Measurements from ENCODE around the gene GRPEL2.

Gene GRPEL2

DNA sequence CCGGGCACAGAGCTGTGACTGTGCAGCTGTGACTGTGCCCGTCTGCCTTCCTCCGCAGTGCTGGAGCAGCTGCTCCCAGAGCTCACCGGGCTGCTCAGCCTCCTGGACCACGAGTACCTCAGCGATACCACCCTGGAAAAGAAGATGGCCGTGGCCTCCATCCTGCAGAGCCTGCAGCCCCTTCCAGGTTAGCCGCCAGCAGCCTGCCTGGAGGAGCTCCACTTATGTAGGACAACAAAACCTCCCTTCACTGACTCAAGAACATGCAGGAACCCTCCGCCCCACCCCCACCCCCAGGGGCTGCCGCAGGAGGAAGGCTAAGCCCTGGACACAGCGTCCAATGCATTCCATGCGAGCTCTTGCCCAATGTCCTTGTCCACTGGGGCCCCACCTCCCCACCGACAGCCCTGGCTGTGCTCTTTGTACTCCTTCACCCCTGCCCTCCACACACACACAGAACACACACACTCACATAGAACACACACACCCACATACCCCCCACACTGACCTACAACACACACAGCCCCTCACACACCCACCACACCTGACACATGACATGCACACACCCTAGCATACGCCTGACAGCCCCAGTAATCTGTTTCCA lies 45.7 kb upstream of the GRPEL2 start:
- no peak overlapping the region for H2BK120ac ChIP-seq (ENCODE audit: low read depth, low read length)
- H2BK5ac ChIP-seq (ENCODE audit: low read depth, low read length, poor library complexity, severe bottlenecking) = no peak overlapping the region
- peak overlapping the region; percentile 1 for H4K91ac ChIP-seq (ENCODE audit: low read length)
- no peak overlapping the region for H3K23ac ChIP-seq (ENCODE audit: low read length in 2 of 2)
- H2AK5ac ChIP-seq (ENCODE audit: low read length, severe bottlenecking) = no peak overlapping the region
- no peak overlapping the region for H4K8ac ChIP-seq (ENCODE audit: low read length)
- peaks cover 18 to 25% of the 10 kb centered on the region in 2 experiments for H3K36me3 ChIP-seq (ENCODE audit: control insufficient read depth in 1 of 2, insufficient read depth in 2 of 2, low read depth in 1 of 2, low read length in 2 of 2)
- H3K27me3 ChIP-seq (ENCODE audit: control insufficient read depth in 1 of 2, insufficient read depth in 1 of 2, low read length in 2 of 2) = no peaks in the 10 kb centered on the region
- no peak overlapping the region for H3K18ac ChIP-seq (ENCODE audit: low read depth in 1 of 2, low read length in 2 of 2)
- no peak overlapping the region for H3K4ac ChIP-seq (ENCODE audit: low read depth in 1 of 2, low read length in 2 of 2)
- H3K79me1 ChIP-seq (replicated peaks; ENCODE audit: low read length, poor library complexity, severe bottlenecking) = peaks cover 2% of the 10 kb centered on the region
- H3K9ac ChIP-seq (ENCODE audit: low read length) = no peak overlapping the region
- H3K4me3 ChIP-seq (ENCODE audit: insufficient read depth in 1 of 2, low read depth in 1 of 2, low read length in 2 of 2) = no peak overlapping the region
- H3K4me1 ChIP-seq (ENCODE audit: control insufficient read depth, insufficient read depth, low read depth, low read length) = peaks cover 15% of the 10 kb centered on the region
- no peak overlapping the region for H2AFZ ChIP-seq (ENCODE audit: low read depth, low read length)
- H3K4me2 ChIP-seq (ENCODE audit: low read length, poor library complexity, severe bottlenecking) = no peak overlapping the region
- H3K27ac ChIP-seq (ENCODE audit: low read length, poor library complexity, severe bottlenecking) = no peak overlapping the region
- WGBS = 96% methylated on average over 14 of the region's 14 CpGs
- no peak overlapping the region for H3K14ac ChIP-seq (ENCODE audit: low read length in 2 of 2)
- H3K9me3 ChIP-seq (ENCODE audit: control insufficient read depth, low read length) = no peaks in the 10 kb centered on the region
- H2BK15ac ChIP-seq (ENCODE audit: low read depth, poor library complexity, severe bottlenecking) = no peak overlapping the region
- H2BK12ac ChIP-seq (ENCODE audit: low read length in 2 of 2) = no peak overlapping the region
- no peak for DNase-seq

GRCh38 chr5:149300441-149300840 lies 44.9 kb upstream of the GRPEL2 start:
- Histone ChIP-seq H3K23ac (ENCODE audit: low read length in 2 of 2) (no peak overlapping the region), H3K4me3 (ENCODE audit: insufficient read depth in 1 of 2, low read depth in 1 of 2, low read length in 2 of 2) (no peak overlapping the region), H3K4me1 (ENCODE audit: control insufficient read depth, insufficient read depth, low read depth, low read length) (peaks cover 13% of the 10 kb centered on the region), H3K27me3 (ENCODE audit: control insufficient read depth in 1 of 2, insufficient read depth in 1 of 2, low read length in 2 of 2) (no peaks in the 10 kb centered on the region), H2BK120ac (ENCODE audit: low read depth, low read length) (no peak overlapping the region), H4K91ac (ENCODE audit: low read length) (no peak overlapping the region), H3K9ac (ENCODE audit: low read length) (no peak overlapping the region), H3K4me2 (ENCODE audit: low read length, poor library complexity, severe bottlenecking) (no peak overlapping the region), H3K9me3 (ENCODE audit: control insufficient read depth, low read length) (no peaks in the 10 kb centered on the region), H3K27ac (ENCODE audit: low read length, poor library complexity, severe bottlenecking) (no peak overlapping the region), H4K8ac (ENCODE audit: low read length) (no peak overlapping the region), H3K14ac (ENCODE audit: low read length in 2 of 2) (no peak overlapping the region), H3K79me1 (replicated peaks; ENCODE audit: low read length, poor library complexity, severe bottlenecking) (peaks cover 2% of the 10 kb centered on the region), H3K18ac (ENCODE audit: low read depth in 1 of 2, low read length in 2 of 2) (no peak overlapping the region), H2BK5ac (ENCODE audit: low read depth, low read length, poor library complexity, severe bottlenecking) (no peak overlapping the region), H2AFZ (ENCODE audit: low read depth, low read length) (no peak overlapping the region), H2AK5ac (ENCODE audit: low read length, severe bottlenecking) (no peak overlapping the region), H2BK15ac (ENCODE audit: low read depth, poor library complexity, severe bottlenecking) (no peak overlapping the region), H2BK12ac (ENCODE audit: low read length in 2 of 2) (no peak overlapping the region), H3K36me3 (ENCODE audit: control insufficient read depth in 1 of 2, insufficient read depth in 2 of 2, low read depth in 1 of 2, low read length in 2 of 2) (peaks cover 23 to 28% of the 10 kb centered on the region in 2 experiments), H3K4ac (ENCODE audit: low read depth in 1 of 2, low read length in 2 of 2) (no peak overlapping the region)
- no peak for DNase-seq
- 97% methylated on average over 6 of the region's 6 CpGs for WGBS

GRCh38 chr5:149301049-149301743 lies 44.1 kb upstream of the GRPEL2 start:
- WGBS = 92% methylated on average over 11 of the region's 13 CpGs
- Histone ChIP-seq H4K91ac (ENCODE audit: low read length) (no peak overlapping the region), H3K4me1 (ENCODE audit: control insufficient read depth, insufficient read depth, low read depth, low read length) (peaks cover 10% of the 10 kb centered on the region)

DNA sequence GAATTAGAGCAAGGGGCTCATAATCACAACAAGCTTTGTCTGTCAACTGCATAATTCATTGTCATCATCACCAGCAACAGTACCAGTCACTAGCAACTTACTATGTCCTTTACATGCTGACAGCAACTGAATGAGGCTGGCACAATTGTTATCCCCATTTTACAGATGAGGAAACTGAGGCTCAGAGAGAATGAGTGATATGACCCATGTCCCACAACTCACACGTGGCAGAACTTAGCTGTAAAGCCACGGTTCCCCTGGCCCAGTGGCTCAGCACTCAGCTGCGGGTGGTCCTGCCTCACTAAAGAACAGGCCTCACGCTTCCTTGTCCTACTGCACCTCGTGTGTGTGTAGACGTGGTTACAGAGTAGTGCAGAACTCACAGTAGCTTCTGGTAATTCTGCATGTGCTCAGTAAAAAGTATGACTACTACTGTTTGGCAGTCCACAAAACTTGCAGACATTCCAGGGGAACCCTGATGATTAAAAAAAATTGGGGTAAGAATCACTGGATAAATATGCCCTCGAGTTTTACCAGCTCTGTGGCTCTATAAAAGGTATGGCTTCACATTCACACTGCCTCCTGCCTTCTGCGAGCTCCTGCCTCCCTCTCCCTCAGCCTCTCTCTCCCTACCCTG lies 43.4 kb upstream of the GRPEL2 start:
- no peak overlapping the region for H3K4me3 ChIP-seq (ENCODE audit: insufficient read depth in 1 of 2, low read depth in 1 of 2, low read length in 2 of 2)
- H3K36me3 ChIP-seq (ENCODE audit: control insufficient read depth in 1 of 2, insufficient read depth in 2 of 2, low read depth in 1 of 2, low read length in 2 of 2) = peaks cover 32% of the 10 kb centered on the region in 2 experiments
- H3K79me1 ChIP-seq (replicated peaks; ENCODE audit: low read length, poor library complexity, severe bottlenecking) = peaks cover under 1% of the 10 kb centered on the region
- no peak overlapping the region for H2BK12ac ChIP-seq (ENCODE audit: low read length in 2 of 2)
- peak overlapping the region; percentile 9 for H2BK15ac ChIP-seq (ENCODE audit: low read depth, poor library complexity, severe bottlenecking)
- H3K27me3 ChIP-seq (ENCODE audit: control insufficient read depth in 1 of 2, insufficient read depth in 1 of 2, low read length in 2 of 2) = no peaks in the 10 kb centered on the region
- no peak overlapping the region for H3K23ac ChIP-seq (ENCODE audit: low read length in 2 of 2)
- H3K9me3 ChIP-seq (ENCODE audit: control insufficient read depth, low read length) = no peaks in the 10 kb centered on the region
- H3K4me1 ChIP-seq (ENCODE audit: control insufficient read depth, insufficient read depth, low read depth, low read length) = peaks cover 8% of the 10 kb centered on the region
- 95% methylated on average over 8 of the region's 8 CpGs for WGBS
- no peak overlapping the region for H3K14ac ChIP-seq (ENCODE audit: low read length in 2 of 2)
- H3K18ac ChIP-seq (ENCODE audit: low read depth in 1 of 2, low read length in 2 of 2) = no peak overlapping the region
- no peak overlapping the region for H3K4ac ChIP-seq (ENCODE audit: low read depth in 1 of 2, low read length in 2 of 2)
- no peak overlapping the region for H4K91ac ChIP-seq (ENCODE audit: low read length)
- no peak overlapping the region for H3K4me2 ChIP-seq (ENCODE audit: low read length, poor library complexity, severe bottlenecking)
- H3K9ac ChIP-seq (ENCODE audit: low read length) = no peak overlapping the region
- no peak for DNase-seq
- H2AFZ ChIP-seq (ENCODE audit: low read depth, low read length) = no peak overlapping the region
- H2BK120ac ChIP-seq (ENCODE audit: low read depth, low read length) = no peak overlapping the region
- no peak overlapping the region for H4K8ac ChIP-seq (ENCODE audit: low read length)
- no peak overlapping the region for H2AK5ac ChIP-seq (ENCODE audit: low read length, severe bottlenecking)
- H3K27ac ChIP-seq (ENCODE audit: low read length, poor library complexity, severe bottlenecking) = no peak overlapping the region
- no peak overlapping the region for H2BK5ac ChIP-seq (ENCODE audit: low read depth, low read length, poor library complexity, severe bottlenecking)

More at GRCh38 chr5:149301049-149301743, 44.1 kb upstream of the GRPEL2 start:
- Histone ChIP-seq H3K27me3 (ENCODE audit: control insufficient read depth in 1 of 2, insufficient read depth in 1 of 2, low read length in 2 of 2) (no peaks in the 10 kb centered on the region), H3K4me3 (ENCODE audit: insufficient read depth in 1 of 2, low read depth in 1 of 2, low read length in 2 of 2) (no peak overlapping the region), H3K9me3 (ENCODE audit: control insufficient read depth, low read length) (no peaks in the 10 kb centered on the region), H2BK5ac (ENCODE audit: low read depth, low read length, poor library complexity, severe bottlenecking) (no peak overlapping the region), H2AK5ac (ENCODE audit: low read length, severe bottlenecking) (no peak overlapping the region), H4K8ac (ENCODE audit: low read length) (no peak overlapping the region), H3K36me3 (ENCODE audit: control insufficient read depth in 1 of 2, insufficient read depth in 2 of 2, low read depth in 1 of 2, low read length in 2 of 2) (peaks cover 28 to 30% of the 10 kb centered on the region in 2 experiments), H3K27ac (ENCODE audit: low read length, poor library complexity, severe bottlenecking) (no peak overlapping the region), H3K23ac (ENCODE audit: low read length in 2 of 2) (peak overlapping the region in 1 of 2 experiments; percentile 34), H3K79me1 (replicated peaks; ENCODE audit: low read length, poor library complexity, severe bottlenecking) (peaks cover 2% of the 10 kb centered on the region), H3K18ac (ENCODE audit: low read depth in 1 of 2, low read length in 2 of 2) (no peak overlapping the region), H2BK15ac (ENCODE audit: low read depth, poor library complexity, severe bottlenecking) (no peak overlapping the region), H3K4me2 (ENCODE audit: low read length, poor library complexity, severe bottlenecking) (no peak overlapping the region), H2AFZ (ENCODE audit: low read depth, low read length) (no peak overlapping the region), H3K9ac (ENCODE audit: low read length) (no peak overlapping the region), H3K4ac (ENCODE audit: low read depth in 1 of 2, low read length in 2 of 2) (no peak overlapping the region), H2BK120ac (ENCODE audit: low read depth, low read length) (no peak overlapping the region), H3K14ac (ENCODE audit: low read length in 2 of 2) (no peak overlapping the region), H2BK12ac (ENCODE audit: low read length in 2 of 2) (no peak overlapping the region)
- DNase-seq = no peak

Measured in mesenchymal stem cell (in vitro differentiated cells and primary cell).